ENCODE data around the gene LAPTM5. TPM values are rescaled to one million over a fixed set of nuclear protein-coding genes. Genes with fewer than 3 reads are reported as not detected.

Gene LAPTM5
- total RNA-seq, 1 experiment from 2014 or later = 1.9 TPM

- intact Hi-C loops (cut with micrococcal nuclease; ENCODE audit: unreplicated experiment) = no loop called here
- DNase-seq (ENCODE audit: low read depth, low spot score) = no peak
- Histone ChIP-seq H3K4me3 (ENCODE audit: low read depth in 2 of 2, low read length in 2 of 2) (no peak overlapping the region), H3K27ac (ENCODE audit: low read length) (no peak overlapping the region), H3K36me3 (ENCODE audit: control insufficient read depth, insufficient read depth, low read length) (no peaks in the 10 kb centered on the region), H3K9me3 (ENCODE audit: control insufficient read depth, insufficient read depth, low read depth, low read length) (no peaks in the 10 kb centered on the region), H3K27me3 (ENCODE audit: control insufficient read depth, insufficient read depth, low read length) (no peaks in the 10 kb centered on the region; the same call in 1 of the 2 replicates), H3K4me1 (ENCODE audit: control insufficient read depth, insufficient read depth, low read length) (no peaks in the 10 kb centered on the region; the same call in 1 of the 2 replicates)
- peak; percentile 30; the same call in 1 of the 2 replicates for ATAC-seq
- POLR2A ChIA-PET = no interaction called here
- TF ChIP-seq TCF7L2 (IDR thresholded peaks at IDR 0.05; ENCODE audit: low read depth, low read length) = no peak
- no peak for TF ChIP-seq SIN3A (IDR thresholded peaks at IDR 0.05; ENCODE audit: borderline replicate concordance, insufficient read depth, low read depth, low read length)
- no peak for TF ChIP-seq POLR2AphosphoS5 (IDR thresholded peaks at IDR 0.05; ENCODE audit: low read depth, low read length)
- no peak for TF ChIP-seq REST (IDR thresholded peaks at IDR 0.05; ENCODE audit: insufficient read depth in 1 of 2, low read depth in 2 of 2, low read length in 1 of 2)
- no peak for TF ChIP-seq CTCF (IDR thresholded peaks at IDR 0.05)
- BruUV-seq (replicated peaks) = no TSS peak
- CTCF ChIA-PET = no interaction called here
- in situ Hi-C loops (cut with HindIII; ENCODE audit: low pct_unique_long_range_greater_than_20kb, low sequenced_read_pairs) = no loop called here
Observed at GRCh38 chr1:30697571-30698376, 59.8 kb downstream of the LAPTM5 start.

- intact Hi-C loops (cut with micrococcal nuclease; ENCODE audit: unreplicated experiment) = no loop called here
- TF ChIP-seq CTCF (IDR thresholded peaks at IDR 0.05) = no peak
- no peak for TF ChIP-seq POLR2AphosphoS5 (IDR thresholded peaks at IDR 0.05; ENCODE audit: low read depth, low read length)
- TF ChIP-seq SIN3A (IDR thresholded peaks at IDR 0.05; ENCODE audit: borderline replicate concordance, insufficient read depth, low read depth, low read length) = no peak
- no peak for TF ChIP-seq REST (IDR thresholded peaks at IDR 0.05; ENCODE audit: insufficient read depth in 1 of 2, low read depth in 2 of 2, low read length in 1 of 2)
- TF ChIP-seq TCF7L2 (IDR thresholded peaks at IDR 0.05; ENCODE audit: low read depth, low read length) = no peak
- H3K27ac ChIP-seq (ENCODE audit: low read length) = no peak overlapping the region
- no peaks in the 10 kb centered on the region for H3K36me3 ChIP-seq (ENCODE audit: control insufficient read depth, insufficient read depth, low read length)
- H3K27me3 ChIP-seq (ENCODE audit: control insufficient read depth, insufficient read depth, low read length) = no peaks in the 10 kb centered on the region; the same call in 1 of the 2 replicates
- H3K4me3 ChIP-seq (ENCODE audit: low read depth in 2 of 2, low read length in 2 of 2) = no peak overlapping the region
- no TSS peak for BruUV-seq (replicated peaks)
- in situ Hi-C loops (cut with HindIII; ENCODE audit: low pct_unique_long_range_greater_than_20kb, low sequenced_read_pairs) = no loop called here
- ATAC-seq (no peak), DNase-seq (ENCODE audit: low read depth, low spot score) (no peak)
- ChIA-PET CTCF (no interaction called here), POLR2A (no interaction called here)
- H3K9me3 ChIP-seq (ENCODE audit: control insufficient read depth, insufficient read depth, low read depth, low read length) = no peaks in the 10 kb centered on the region
- no peaks in the 10 kb centered on the region; the same call in 1 of the 2 replicates for H3K4me1 ChIP-seq (ENCODE audit: control insufficient read depth, insufficient read depth, low read length)
Observed at GRCh38 chr1:30696831-30697230, 60.7 kb downstream of the LAPTM5 start.
